MM.1S (cell line): ENCODE data around the gene PCIF1.

Experiments used
- CTCF ChIP-seq: fragments of 300-600 bp; sonication (generic); IDR thresholded peaks from 2 replicates; pipeline ENCODE4 v1.5.1; 2016; ENCODE audit warnings: antibody characterized with exemption, low read length, mixed read lengths
- EZH2phosphoT487 ChIP-seq: fragments of 300-600 bp; sonication (generic); IDR thresholded peaks from 2 replicates; pipeline ENCODE4 v1.6.1; 2018; ENCODE audit warnings: antibody characterized with exemption, low read length

- no peak for TF ChIP-seq CTCF
- no peak for TF ChIP-seq EZH2phosphoT487
Measured at GRCh38 chr20:45910670-45911485, 23.6 kb upstream of the PCIF1 start.
